ENCODE data around the gene FOXJ3.

Gene FOXJ3

DNA sequence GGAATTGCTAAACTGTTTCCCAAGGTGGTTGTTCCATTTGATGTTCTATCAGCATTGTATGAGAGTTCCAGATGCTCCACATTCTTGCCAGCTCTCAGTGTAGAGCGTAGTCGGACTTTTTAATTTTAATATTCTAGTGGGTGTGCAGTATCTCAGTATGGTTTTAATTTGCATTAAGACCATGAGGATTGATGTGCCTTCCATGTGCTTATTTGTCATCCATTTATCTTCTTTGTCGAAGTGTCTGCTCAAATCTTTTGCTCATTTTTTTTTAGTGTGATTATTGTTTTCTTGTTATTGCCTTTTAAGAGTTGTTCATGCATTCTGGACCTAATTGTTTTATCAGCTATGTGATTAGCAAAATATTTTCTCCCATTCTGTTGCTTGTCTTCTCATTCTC lies 195.6 kb downstream of the FOXJ3 start:
- DNase-seq: no peak

DNA sequence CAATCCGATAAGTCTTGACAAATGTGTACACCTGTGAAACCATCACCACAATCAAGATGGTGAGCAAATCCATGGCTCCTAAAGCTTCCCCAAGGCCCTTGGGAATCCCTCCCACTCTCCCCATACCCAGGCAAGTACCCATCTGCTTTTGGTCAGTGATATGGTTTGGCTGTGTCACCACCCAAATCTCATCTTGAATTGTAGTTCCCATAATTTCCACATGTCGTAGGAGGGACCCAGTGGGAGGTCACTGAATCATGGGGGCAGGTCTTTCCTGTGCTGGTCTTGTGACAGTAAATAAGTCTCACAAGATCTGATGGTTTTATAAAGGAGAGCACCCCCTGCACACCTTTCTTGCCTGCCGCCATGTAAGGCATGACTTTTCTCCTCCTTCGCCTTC lies 196.4 kb downstream of the FOXJ3 start:
- no peak for DNase-seq

GRCh38 chr1:42137766-42138165 lies 197.3 kb downstream of the FOXJ3 start:
- no peak for DNase-seq

DNA sequence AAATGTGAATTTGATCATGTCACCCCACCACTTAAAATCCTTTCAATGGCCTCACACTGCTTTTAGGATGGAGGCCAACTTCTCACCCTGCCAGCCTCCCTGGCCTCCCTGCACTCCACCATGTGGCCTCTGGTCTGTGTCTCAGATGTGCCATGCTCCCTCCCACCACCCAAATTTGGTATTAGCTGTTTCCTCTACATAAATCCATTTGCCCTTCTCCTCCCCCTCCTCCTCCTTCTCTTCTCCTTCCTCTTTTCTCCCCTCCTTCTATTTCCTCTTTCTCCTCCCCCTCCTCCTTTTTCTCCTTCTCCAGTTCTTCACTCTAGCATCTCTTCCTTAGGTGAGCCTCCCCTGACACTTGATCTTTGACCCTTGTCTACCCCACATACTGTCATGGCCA lies 198.6 kb downstream of the FOXJ3 start:
- no peak for DNase-seq

- no peak for DNase-seq
These were observed 199.6 kb downstream of the FOXJ3 start for GRCh38 chr1:42135426-42135825.

GRCh38 chr1:42133809-42134526 lies 201.1 kb downstream of the FOXJ3 start:
- no peak for DNase-seq

DNA sequence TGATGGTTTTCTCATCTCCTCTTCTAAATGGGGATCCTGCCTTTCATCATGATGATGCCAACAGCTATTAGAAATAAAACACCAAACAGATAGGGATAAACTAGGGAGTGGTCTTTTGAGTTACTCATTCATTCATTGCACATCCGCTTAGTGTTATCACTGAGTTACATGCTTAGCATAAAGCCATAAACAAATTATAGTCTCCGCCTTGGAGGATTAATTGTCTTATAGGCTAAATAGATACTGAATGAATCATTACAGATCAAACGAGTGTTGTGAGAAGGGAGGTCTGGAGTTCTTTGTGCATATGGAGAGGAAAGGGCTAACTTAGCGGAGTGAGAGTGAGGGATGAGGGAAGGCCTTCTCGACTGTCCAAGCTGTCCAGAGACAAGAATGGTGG lies 201.6 kb downstream of the FOXJ3 start:
- DNase-seq: no peak

DNA sequence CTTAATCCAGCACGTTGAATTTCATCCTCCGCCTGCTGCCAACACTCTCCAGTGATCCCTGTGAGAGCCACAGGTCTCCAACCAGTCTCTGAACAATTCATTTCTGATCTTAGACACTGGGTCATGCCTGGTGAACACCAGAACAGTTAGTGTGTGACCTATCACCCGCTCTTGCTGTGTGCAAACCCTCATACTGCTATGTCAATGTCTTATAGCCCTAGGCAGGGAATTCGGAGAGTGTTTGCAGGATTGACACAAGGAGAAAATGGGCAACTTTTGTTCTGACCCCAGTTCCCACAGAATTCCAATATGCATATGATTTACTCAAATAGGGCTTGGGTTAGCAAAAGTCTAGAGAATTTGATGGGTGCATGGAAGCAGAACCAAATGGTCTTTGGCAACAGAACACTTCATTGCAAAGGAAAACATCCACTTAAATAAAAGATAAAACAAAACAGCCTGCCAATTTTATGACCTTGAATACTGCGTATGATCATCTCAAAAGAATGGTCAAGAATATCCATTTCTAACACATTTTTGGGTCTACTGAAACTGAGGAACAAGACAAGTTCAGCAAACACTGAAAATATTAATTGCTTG lies 204.9 kb downstream of the FOXJ3 start:
- DNase-seq: no peak

GRCh38 chr1:42128964-42129363 lies 206.1 kb downstream of the FOXJ3 start:
- peak; percentile 10 for DNase-seq

DNA sequence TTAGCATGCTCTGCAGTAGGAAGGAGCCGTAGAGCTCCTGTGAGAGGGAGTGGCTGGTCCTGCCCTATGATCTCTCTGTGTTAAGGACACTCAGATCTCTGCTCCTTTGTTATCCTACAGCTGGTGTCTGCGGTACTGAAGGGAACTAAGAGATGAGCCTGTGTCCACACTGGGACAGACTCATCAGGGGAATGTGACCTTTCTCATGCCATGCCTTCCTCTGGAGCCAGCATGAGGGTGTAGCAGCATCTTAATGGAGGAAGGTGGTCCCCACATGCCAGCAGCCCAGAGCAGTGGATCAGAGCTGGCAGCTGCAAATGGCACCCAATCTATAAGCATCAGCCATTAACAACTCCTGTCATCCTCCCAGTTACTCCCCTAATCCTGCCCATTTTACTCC lies 206.5 kb downstream of the FOXJ3 start:
- no peak for DNase-seq

DNA sequence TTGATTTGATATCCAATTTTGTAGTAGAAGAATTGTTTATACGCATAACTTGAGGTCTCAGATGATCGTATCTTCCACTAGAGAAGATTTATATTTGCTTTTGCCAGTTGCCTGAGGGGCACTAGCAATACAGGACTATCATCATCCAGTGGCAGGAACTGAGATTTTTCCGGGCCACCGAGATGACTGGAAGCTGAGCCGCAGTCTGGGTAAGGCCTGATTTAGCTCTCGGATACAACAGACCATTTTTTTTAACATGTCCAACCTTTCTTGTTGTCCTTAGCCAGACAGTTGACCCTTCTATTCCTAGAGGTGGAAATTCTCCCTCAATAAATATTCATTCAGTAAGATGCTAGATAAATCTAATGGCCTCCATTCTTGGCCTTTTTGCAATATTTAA lies 207.3 kb downstream of the FOXJ3 start:
- DNase-seq: no peak
